ENCODE results near the gene THADA. TPM values are rescaled to one million over a fixed set of nuclear protein-coding genes. Genes with fewer than 3 reads are reported as not detected.

The THADA gene
- total RNA-seq, 1 experiment from 2014 or later = 29.4 TPM

DNA sequence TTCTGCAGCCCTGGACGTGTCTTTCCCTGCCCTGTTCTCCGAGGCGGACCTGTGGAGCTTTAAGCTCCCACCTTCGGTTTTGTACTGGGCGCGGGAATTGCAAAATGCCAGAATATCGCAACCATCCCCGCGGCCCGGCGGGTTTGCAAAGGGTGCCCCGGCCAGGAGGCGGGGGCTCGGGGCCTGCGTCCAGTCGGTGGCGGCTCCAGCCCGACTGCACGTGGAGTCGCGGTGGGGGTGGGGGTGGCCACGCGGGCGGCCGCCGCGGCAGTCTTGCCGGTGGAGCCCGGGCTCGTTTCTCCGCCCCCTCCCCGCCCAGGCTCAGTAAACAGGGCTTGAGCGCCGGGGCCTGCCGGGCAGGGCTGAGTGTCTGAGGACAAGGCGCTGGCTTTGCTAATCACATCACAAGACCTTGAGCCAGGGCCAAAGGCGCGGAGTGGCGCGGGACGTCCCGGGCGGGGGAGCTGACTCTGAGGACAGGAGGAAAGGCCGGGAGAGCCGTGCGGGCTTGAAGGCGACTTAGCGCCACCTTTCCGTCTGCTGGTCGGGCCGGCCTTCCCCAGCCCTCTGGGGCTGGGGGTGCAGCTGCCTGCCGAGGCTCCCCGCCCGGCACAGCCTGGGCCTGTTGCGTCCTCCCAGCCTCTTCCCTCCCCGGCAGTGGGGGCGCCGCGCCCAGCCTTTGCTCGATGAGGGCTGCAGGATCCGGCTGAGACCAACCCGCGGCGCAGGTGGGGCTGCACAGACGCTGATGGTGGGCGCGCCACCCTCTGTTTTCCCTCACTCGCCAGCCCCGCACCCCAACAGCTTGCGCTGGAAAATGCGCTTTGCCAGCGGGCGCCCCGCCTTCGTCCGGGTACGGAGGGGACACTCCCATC, 368.6 kb downstream of the THADA start:
- no peaks in the 10 kb centered on the region for H3K27me3 ChIP-seq (ENCODE audit: low read length)
- DNase-seq = peak; percentile 88
- peak overlapping the region; percentile 98 for H3K9ac ChIP-seq (ENCODE audit: low read length)
- H3K27ac ChIP-seq (ENCODE audit: low read length) = peak overlapping the region; percentile 89
- H3K4me1 ChIP-seq (ENCODE audit: low read length) = peaks cover 70% of the 10 kb centered on the region
- no peak overlapping the region for H2AFZ ChIP-seq (ENCODE audit: low read length)
- peaks cover 39% of the 10 kb centered on the region for H3K79me2 ChIP-seq (ENCODE audit: low read length)
- H3K4me2 ChIP-seq (ENCODE audit: low read depth, low read length, poor library complexity, severe bottlenecking) = peak overlapping the region; percentile 95
- H3K9me3 ChIP-seq (ENCODE audit: low read length) = no peaks in the 10 kb centered on the region
- H3K36me3 ChIP-seq (ENCODE audit: insufficient read depth, low read length) = peaks cover 14% of the 10 kb centered on the region
- peak overlapping the region; percentile 87 for H3K4me3 ChIP-seq (ENCODE audit: low read length)
- H4K20me1 ChIP-seq (ENCODE audit: insufficient read depth, low read depth, low read length) = peaks cover 31% of the 10 kb centered on the region
- no peaks in the 10 kb centered on the region for H3K9me2 ChIP-seq (replicated peaks; ENCODE audit: insufficient read depth, low read length)

DNA sequence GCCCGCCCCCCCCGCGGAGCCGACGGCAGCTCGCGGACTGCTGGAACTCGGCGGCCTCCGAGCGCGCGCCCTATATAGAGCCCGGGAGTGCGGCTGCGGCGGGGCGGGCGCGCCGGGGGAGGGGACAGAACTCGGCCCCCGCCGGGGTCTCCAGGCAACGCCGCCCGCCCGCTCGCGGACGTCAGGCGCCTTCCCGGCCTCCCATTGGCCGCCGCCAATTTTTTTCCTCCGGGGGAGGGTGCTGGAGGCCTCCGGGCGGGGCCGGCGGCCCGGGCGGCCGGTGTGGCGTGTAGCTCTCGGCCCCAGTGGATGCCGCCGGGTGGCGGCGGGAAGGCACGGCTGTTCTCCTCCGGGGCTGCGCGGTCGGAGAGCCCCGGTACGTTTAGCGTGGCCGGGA, 369.3 kb downstream of the THADA start, which contains the start of gene ZFP36L2:
Gene ZFP36L2, minus strand, starts transcription at position 49 of the 397 bp plus-strand sequence. CDS start 291 bp downstream, outside the sequence.
- Histone ChIP-seq H3K9me2 (replicated peaks; ENCODE audit: insufficient read depth, low read length) (no peaks in the 10 kb centered on the region), H3K4me1 (ENCODE audit: low read length) (peaks cover 73% of the 10 kb centered on the region), H3K9ac (ENCODE audit: low read length) (peak within 1 kb of the TSS; percentile 98), H3K27ac (ENCODE audit: low read length) (peak within 1 kb of the TSS; percentile 97), H3K27me3 (ENCODE audit: low read length) (no peaks in the 10 kb centered on the region), H3K9me3 (ENCODE audit: low read length) (no peaks in the 10 kb centered on the region), H2AFZ (ENCODE audit: low read length) (no peak within 1 kb of the TSS), H3K36me3 (ENCODE audit: insufficient read depth, low read length) (peaks cover 17% of the 10 kb centered on the region), H3K79me2 (ENCODE audit: low read length) (peaks cover 41% of the 10 kb centered on the region), H3K4me2 (ENCODE audit: low read depth, low read length, poor library complexity, severe bottlenecking) (peak within 1 kb of the TSS; percentile 98), H3K4me3 (ENCODE audit: low read length) (peak within 1 kb of the TSS; percentile 90), H4K20me1 (ENCODE audit: insufficient read depth, low read depth, low read length) (peaks cover 34% of the 10 kb centered on the region)
- DNase-seq = peak; percentile 98

DNA sequence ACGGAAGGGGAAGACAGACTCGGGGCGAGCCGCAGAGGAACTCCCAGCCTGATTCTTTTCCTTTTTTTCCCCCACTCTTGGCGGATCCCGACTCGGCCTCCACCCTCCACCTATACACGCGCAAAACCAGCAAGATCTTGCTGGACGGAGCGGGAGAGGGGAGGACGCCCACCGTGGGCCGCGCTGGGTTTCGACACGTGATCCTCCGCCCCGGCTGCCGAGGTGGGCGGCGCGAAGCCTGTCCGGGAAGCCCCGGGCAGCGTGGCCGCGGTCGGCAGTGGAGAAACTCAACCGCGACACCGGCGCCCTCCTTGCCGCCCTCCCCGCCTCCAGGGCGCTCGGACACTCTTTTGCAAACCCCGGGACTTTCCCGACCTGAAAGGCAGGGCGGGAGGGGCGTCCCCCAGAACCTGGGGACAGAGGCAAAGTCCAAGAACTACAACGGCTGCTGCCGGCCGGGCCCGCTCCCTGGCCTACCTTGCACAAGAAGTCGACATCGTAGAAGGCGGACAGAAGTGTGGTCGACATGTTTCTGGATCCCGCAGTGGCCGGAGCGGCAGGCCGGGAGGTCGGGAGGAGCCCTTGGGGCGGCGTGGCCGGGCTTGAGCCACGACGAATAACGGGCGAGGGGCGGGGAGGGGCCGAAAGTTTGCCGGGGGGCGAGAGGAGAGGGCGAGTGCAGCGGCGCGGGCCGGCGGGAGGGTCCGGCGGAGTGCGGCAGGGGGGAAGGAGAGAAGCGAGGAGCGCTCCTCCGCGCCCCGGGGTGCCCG, 369.9 kb downstream of the THADA start:
- peaks cover 34% of the 10 kb centered on the region for H4K20me1 ChIP-seq (ENCODE audit: insufficient read depth, low read depth, low read length)
- peak; percentile 76 for DNase-seq
- peak overlapping the region; percentile 97 for H3K27ac ChIP-seq (ENCODE audit: low read length)
- H3K4me2 ChIP-seq (ENCODE audit: low read depth, low read length, poor library complexity, severe bottlenecking) = peak overlapping the region; percentile 98
- H3K36me3 ChIP-seq (ENCODE audit: insufficient read depth, low read length) = peaks cover 17% of the 10 kb centered on the region
- H2AFZ ChIP-seq (ENCODE audit: low read length) = no peak overlapping the region
- no peaks in the 10 kb centered on the region for H3K9me2 ChIP-seq (replicated peaks; ENCODE audit: insufficient read depth, low read length)
- no peaks in the 10 kb centered on the region for H3K9me3 ChIP-seq (ENCODE audit: low read length)
- H3K4me1 ChIP-seq (ENCODE audit: low read length) = peaks cover 73% of the 10 kb centered on the region
- H3K79me2 ChIP-seq (ENCODE audit: low read length) = peaks cover 41% of the 10 kb centered on the region
- peak overlapping the region; percentile 90 for H3K4me3 ChIP-seq (ENCODE audit: low read length)
- peak overlapping the region; percentile 98 for H3K9ac ChIP-seq (ENCODE audit: low read length)
- H3K27me3 ChIP-seq (ENCODE audit: low read length) = no peaks in the 10 kb centered on the region

- Histone ChIP-seq H3K4me3 (ENCODE audit: low read length) (peak overlapping the region; percentile 90), H3K9me3 (ENCODE audit: low read length) (no peaks in the 10 kb centered on the region), H3K79me2 (ENCODE audit: low read length) (peaks cover 41% of the 10 kb centered on the region), H2AFZ (ENCODE audit: low read length) (no peak overlapping the region), H3K27ac (ENCODE audit: low read length) (peak overlapping the region; percentile 97), H3K9me2 (replicated peaks; ENCODE audit: insufficient read depth, low read length) (no peaks in the 10 kb centered on the region), H4K20me1 (ENCODE audit: insufficient read depth, low read depth, low read length) (peaks cover 34% of the 10 kb centered on the region), H3K27me3 (ENCODE audit: low read length) (no peaks in the 10 kb centered on the region), H3K4me1 (ENCODE audit: low read length) (peaks cover 73% of the 10 kb centered on the region), H3K9ac (ENCODE audit: low read length) (peak overlapping the region; percentile 98), H3K36me3 (ENCODE audit: insufficient read depth, low read length) (peaks cover 17% of the 10 kb centered on the region), H3K4me2 (ENCODE audit: low read depth, low read length, poor library complexity, severe bottlenecking) (peak overlapping the region; percentile 98)
- peak; percentile 72 for DNase-seq
These were observed 370.6 kb downstream of the THADA start for GRCh38 chr2:43225093-43225787.

- H3K4me1 ChIP-seq (ENCODE audit: low read length) = peaks cover 73% of the 10 kb centered on the region
- DNase-seq = no peak
- peak overlapping the region; percentile 90 for H3K4me3 ChIP-seq (ENCODE audit: low read length)
- no peaks in the 10 kb centered on the region for H3K27me3 ChIP-seq (ENCODE audit: low read length)
- H2AFZ ChIP-seq (ENCODE audit: low read length) = no peak overlapping the region
- peaks cover 41% of the 10 kb centered on the region for H3K79me2 ChIP-seq (ENCODE audit: low read length)
- H3K36me3 ChIP-seq (ENCODE audit: insufficient read depth, low read length) = peaks cover 17% of the 10 kb centered on the region
- no peaks in the 10 kb centered on the region for H3K9me3 ChIP-seq (ENCODE audit: low read length)
- peak overlapping the region; percentile 97 for H3K27ac ChIP-seq (ENCODE audit: low read length)
- peak overlapping the region; percentile 98 for H3K4me2 ChIP-seq (ENCODE audit: low read depth, low read length, poor library complexity, severe bottlenecking)
- H3K9me2 ChIP-seq (replicated peaks; ENCODE audit: insufficient read depth, low read length) = no peaks in the 10 kb centered on the region
- H3K9ac ChIP-seq (ENCODE audit: low read length) = peak overlapping the region; percentile 98
- H4K20me1 ChIP-seq (ENCODE audit: insufficient read depth, low read depth, low read length) = peaks cover 34% of the 10 kb centered on the region
These were observed 371.2 kb downstream of the THADA start for GRCh38 chr2:43224571-43225092.

GRCh38 chr2:43224131-43224570, 371.7 kb downstream of the THADA start:
- Histone ChIP-seq H3K79me2 (ENCODE audit: low read length) (peaks cover 43% of the 10 kb centered on the region), H3K36me3 (ENCODE audit: insufficient read depth, low read length) (peaks cover 17% of the 10 kb centered on the region), H3K4me1 (ENCODE audit: low read length) (peaks cover 73% of the 10 kb centered on the region), H3K9ac (ENCODE audit: low read length) (peak overlapping the region; percentile 98), H3K27me3 (ENCODE audit: low read length) (no peaks in the 10 kb centered on the region), H3K27ac (ENCODE audit: low read length) (peak overlapping the region; percentile 97), H3K4me3 (ENCODE audit: low read length) (peak overlapping the region; percentile 90), H3K9me2 (replicated peaks; ENCODE audit: insufficient read depth, low read length) (no peaks in the 10 kb centered on the region), H3K9me3 (ENCODE audit: low read length) (no peaks in the 10 kb centered on the region), H4K20me1 (ENCODE audit: insufficient read depth, low read depth, low read length) (peaks cover 34% of the 10 kb centered on the region), H2AFZ (ENCODE audit: low read length) (no peak overlapping the region), H3K4me2 (ENCODE audit: low read depth, low read length, poor library complexity, severe bottlenecking) (peak overlapping the region; percentile 98)
- DNase-seq = peak; percentile 85

DNA sequence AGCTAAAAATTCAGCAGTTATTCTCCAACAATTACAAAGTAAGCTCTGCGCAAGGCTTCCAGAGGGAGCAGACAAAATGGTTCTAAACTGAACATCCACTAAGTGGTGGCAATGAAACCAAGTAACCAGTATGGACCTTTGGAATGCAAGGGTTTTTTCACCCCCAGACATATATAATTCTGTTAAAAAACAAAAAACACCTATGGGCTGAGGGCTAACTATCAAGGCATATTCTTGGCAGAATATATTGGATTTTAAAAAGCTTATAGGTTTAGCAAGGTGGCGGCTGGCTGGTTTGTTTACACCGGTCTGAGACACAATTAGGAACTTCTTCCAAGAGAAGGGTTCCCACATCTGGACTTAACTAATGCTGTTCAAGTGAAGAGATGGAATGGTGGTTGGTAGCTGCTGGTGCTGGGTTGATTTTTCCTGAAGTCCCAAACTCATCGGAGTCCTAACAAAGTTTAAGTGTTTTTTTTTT, 372.3 kb downstream of the THADA start:
- H3K4me1 ChIP-seq (ENCODE audit: low read length) = peaks cover 73% of the 10 kb centered on the region
- no peaks in the 10 kb centered on the region for H3K9me3 ChIP-seq (ENCODE audit: low read length)
- H3K27me3 ChIP-seq (ENCODE audit: low read length) = no peaks in the 10 kb centered on the region
- peaks cover 45% of the 10 kb centered on the region for H3K79me2 ChIP-seq (ENCODE audit: low read length)
- H3K4me3 ChIP-seq (ENCODE audit: low read length) = peak overlapping the region; percentile 90
- no peak for DNase-seq
- H3K36me3 ChIP-seq (ENCODE audit: insufficient read depth, low read length) = peaks cover 17% of the 10 kb centered on the region
- H3K4me2 ChIP-seq (ENCODE audit: low read depth, low read length, poor library complexity, severe bottlenecking) = peak overlapping the region; percentile 98
- H3K27ac ChIP-seq (ENCODE audit: low read length) = peak overlapping the region; percentile 97
- H4K20me1 ChIP-seq (ENCODE audit: insufficient read depth, low read depth, low read length) = peaks cover 34% of the 10 kb centered on the region
- no peak overlapping the region for H2AFZ ChIP-seq (ENCODE audit: low read length)
- peak overlapping the region; percentile 98 for H3K9ac ChIP-seq (ENCODE audit: low read length)
- no peaks in the 10 kb centered on the region for H3K9me2 ChIP-seq (replicated peaks; ENCODE audit: insufficient read depth, low read length)

Measured in Karpas-422 (cell line).